ENCODE data around the gene HP.

Gene HP

DNA sequence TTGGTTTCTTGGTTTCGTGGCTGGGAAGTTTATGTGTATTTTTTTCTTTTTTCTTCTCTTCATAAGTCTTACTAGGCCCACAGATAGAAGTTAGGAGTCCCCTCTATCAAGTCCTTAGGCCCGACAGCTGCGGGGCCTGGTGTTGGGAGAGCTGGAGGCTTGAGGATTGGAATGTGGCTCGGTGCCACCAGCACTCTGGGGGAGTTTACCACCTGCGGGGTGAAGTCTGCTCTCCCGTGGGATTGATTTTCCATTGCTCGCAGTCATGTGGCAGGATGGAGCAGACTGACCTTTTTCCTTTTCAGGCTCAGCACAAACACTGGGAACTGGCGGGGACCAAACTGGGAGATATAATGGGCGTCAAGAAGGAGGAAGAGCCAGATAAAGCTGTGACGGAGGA lies 46.9 kb downstream of the HP start:
- DNase-seq (ENCODE audit: low read depth) = no peak
- TF ChIP-seq, protein P1, sequence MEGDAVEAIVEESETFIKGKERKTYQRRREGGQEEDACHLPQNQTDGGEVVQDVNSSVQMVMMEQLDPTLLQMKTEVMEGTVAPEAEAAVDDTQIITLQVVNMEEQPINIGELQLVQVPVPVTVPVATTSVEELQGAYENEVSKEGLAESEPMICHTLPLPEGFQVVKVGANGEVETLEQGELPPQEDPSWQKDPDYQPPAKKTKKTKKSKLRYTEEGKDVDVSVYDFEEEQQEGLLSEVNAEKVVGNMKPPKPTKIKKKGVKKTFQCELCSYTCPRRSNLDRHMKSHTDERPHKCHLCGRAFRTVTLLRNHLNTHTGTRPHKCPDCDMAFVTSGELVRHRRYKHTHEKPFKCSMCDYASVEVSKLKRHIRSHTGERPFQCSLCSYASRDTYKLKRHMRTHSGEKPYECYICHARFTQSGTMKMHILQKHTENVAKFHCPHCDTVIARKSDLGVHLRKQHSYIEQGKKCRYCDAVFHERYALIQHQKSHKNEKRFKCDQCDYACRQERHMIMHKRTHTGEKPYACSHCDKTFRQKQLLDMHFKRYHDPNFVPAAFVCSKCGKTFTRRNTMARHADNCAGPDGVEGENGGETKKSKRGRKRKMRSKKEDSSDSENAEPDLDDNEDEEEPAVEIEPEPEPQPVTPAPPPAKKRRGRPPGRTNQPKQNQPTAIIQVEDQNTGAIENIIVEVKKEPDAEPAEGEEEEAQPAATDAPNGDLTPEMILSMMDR (IDR thresholded peaks at IDR 0.05; ENCODE audit: low read depth, low read length, missing control alignments) = no peak
- no peak overlapping the region for H3K4me3 ChIP-seq (ENCODE audit: low read depth, low read length)

DNA sequence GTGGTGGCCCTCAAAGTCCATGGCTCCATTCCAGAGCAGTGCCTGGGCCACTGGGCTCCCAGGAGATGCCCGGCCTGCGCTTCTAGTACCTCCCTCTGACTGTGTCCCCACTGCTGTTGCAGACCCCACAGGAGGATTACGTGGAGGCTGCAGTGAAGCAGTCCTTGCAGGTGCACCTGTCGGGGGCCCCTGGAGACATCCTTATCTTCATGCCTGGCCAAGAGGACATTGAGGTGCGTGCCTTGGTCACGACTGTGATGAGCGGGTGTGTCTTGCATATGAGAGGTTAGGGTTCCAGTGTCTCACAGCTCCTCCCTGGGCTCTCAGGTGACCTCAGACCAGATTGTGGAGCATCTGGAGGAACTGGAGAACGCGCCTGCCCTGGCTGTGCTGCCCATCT lies 50.6 kb downstream of the HP start:
- TF ChIP-seq, protein P1 (IDR thresholded peaks at IDR 0.05; ENCODE audit: low read depth, low read length, missing control alignments) = no peak
- no peak overlapping the region for H3K4me3 ChIP-seq (ENCODE audit: low read depth, low read length)
- DNase-seq (ENCODE audit: low read depth) = no peak

DNA sequence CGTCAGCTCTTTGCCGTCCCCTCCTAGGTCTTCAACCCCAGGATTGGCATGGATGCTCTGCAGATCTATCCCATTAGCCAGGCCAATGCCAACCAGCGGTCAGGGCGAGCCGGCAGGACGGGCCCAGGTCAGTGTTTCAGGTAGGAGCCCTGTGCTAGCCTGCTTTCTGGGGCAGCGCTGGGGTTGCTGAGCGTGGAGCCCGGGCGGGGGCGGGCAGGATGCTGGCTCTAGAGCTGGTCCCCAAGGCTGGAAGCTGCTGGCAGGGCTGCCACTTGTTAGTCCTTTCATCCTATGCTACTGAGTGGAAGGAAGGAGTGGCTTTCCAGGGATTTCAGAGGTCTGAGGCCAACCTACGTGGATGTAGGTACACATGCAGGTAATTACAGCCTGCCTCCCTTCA lies 51.7 kb downstream of the HP start:
- DNase-seq (ENCODE audit: low read depth) = no peak
- TF ChIP-seq, protein P1 (IDR thresholded peaks at IDR 0.05; ENCODE audit: low read depth, low read length, missing control alignments) = no peak
- no peak overlapping the region for H3K4me3 ChIP-seq (ENCODE audit: low read depth, low read length)

DNA sequence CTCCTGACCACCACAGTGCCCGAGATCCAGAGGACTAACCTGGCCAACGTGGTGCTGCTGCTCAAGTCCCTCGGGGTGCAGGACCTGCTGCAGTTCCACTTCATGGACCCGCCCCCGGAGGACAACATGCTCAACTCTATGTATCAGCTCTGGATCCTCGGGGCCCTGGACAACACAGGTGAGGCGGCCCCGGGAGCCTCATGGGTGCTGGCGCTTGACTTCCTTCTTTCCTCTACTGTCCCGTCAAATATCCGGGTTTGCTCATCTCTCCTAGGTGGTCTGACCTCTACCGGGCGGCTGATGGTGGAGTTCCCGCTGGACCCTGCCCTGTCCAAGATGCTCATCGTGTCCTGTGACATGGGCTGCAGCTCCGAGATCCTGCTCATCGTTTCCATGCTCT lies 53.1 kb downstream of the HP start:
- no peak for DNase-seq (ENCODE audit: low read depth)
- TF ChIP-seq, protein P1 (IDR thresholded peaks at IDR 0.05; ENCODE audit: low read depth, low read length, missing control alignments) = no peak
- no peak overlapping the region for H3K4me3 ChIP-seq (ENCODE audit: low read depth, low read length)

DNA sequence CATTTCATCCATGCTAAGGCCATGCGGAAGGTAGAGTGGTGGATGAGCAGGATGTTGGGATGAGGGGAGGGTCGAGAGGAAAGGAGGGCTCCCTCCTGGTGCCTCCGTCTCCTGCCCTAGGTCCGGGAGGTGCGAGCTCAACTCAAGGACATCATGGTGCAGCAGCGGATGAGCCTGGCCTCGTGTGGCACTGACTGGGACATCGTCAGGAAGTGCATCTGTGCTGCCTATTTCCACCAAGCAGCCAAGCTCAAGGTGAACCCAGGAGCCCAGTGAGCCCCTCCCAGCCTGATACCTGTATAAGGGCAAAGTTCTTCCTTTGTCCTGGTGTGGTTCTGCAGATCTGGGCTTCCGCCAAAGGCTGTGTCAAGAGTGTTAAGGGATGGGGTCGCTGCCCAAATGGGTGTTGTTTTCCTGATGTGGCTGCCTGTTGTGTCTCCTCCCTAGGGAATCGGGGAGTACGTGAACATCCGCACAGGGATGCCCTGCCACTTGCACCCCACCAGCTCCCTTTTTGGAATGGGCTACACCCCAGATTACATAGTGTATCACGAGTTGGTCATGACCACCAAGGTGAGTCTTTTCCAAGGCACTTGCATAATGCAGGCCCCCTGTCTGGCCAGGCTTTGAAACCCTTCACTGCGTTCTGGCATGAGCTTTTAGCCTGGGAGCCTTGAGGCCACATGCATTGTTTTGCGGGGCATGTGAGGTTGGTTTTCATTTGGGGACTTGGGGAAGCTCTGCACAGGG lies 54.2 kb downstream of the HP start:
- TF ChIP-seq, protein P1 (IDR thresholded peaks at IDR 0.05; ENCODE audit: low read depth, low read length, missing control alignments) = no peak
- H3K4me3 ChIP-seq (ENCODE audit: low read depth, low read length) = no peak overlapping the region
- no peak for DNase-seq (ENCODE audit: low read depth)

DNA sequence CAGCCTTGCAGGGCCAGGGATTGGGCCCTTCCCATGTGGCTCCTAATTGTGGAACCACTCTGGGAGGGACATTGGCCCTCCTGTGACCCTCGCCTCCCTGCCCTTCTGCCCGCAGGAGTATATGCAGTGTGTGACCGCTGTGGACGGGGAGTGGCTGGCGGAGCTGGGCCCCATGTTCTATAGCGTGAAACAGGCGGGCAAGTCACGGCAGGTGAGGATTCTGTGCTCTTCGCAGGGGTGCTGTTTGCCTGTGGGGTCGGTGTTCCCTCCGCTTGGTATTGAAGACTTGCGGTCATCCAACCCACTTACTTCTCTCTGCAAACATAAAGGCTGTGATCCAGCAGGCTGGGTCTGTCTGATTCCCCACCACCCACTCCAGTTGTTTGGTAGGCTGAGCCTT lies 55.0 kb downstream of the HP start:
- H3K4me3 ChIP-seq (ENCODE audit: low read depth, low read length) = no peak overlapping the region
- DNase-seq (ENCODE audit: low read depth) = no peak
- TF ChIP-seq, protein P1 (IDR thresholded peaks at IDR 0.05; ENCODE audit: low read depth, low read length, missing control alignments) = no peak

GRCh38 chr16:72109966-72110530 lies 55.7 kb downstream of the HP start:
- no peak for DNase-seq (ENCODE audit: low read depth)
- H3K4me3 ChIP-seq (ENCODE audit: low read depth, low read length) = no peak overlapping the region
- TF ChIP-seq, protein P1 (IDR thresholded peaks at IDR 0.05; ENCODE audit: low read depth, low read length, missing control alignments) = no peak
